Activated CD8-positive, alpha-beta memory T cell treated with anti-CD3 and anti-CD28 coated beads, Interleukin-2, amount 50 U/mL, for 24 hours (primary cell): ENCODE data around the gene PRDM8.
"Not testable (repeated sequence)": the region's sequence is repeated elsewhere in the genome, so short reads cannot be mapped to it uniquely, and the experiment has no call there.

ENCODE experiments used
- DNase-seq: peaks from one replicate; pipeline ENCODE4 v3.0.0-alpha.2; 2020; ENCODE audit errors: extremely low read depth

Gene PRDM8

DNA sequence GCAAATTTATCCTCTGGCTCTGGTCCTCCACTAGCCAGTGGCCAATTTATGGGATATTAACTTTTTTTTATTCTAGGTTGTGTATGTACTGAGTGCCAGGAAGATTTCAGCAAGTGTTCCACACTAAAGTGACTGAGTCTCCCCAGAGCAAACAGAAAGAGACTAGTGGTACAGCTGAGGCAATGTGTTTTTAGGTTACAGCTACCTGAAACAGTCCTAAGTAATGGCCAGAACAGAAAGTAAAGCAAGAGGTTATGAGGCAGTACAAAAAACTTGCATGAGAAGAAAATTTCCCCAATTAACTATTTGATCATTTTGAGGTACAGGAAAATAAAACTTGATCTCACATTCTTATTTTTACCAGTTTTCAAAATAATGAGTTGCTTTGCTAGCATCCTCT, 31.2 kb downstream of the PRDM8 start:
- DNase-seq, result no peak

DNA sequence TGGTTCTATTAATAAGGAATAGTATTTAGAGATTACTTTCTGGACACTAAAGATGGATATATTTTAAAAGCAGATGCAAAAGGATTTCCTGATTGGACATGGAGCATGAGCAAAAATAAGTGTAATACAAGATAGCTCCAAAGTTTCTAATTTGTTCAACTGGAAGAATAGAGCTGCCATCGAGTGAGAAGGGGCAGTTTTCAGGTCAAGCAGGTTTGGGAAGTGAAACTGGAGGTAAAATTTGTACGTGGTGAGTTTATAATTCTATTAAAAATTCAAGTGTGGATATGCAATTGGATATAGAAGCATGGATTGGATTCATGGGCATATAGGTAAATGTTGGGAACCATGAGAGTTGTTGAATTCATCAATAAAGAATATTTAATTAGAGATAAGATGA, 31.8 kb downstream of the PRDM8 start:
- no peak for DNase-seq

DNA sequence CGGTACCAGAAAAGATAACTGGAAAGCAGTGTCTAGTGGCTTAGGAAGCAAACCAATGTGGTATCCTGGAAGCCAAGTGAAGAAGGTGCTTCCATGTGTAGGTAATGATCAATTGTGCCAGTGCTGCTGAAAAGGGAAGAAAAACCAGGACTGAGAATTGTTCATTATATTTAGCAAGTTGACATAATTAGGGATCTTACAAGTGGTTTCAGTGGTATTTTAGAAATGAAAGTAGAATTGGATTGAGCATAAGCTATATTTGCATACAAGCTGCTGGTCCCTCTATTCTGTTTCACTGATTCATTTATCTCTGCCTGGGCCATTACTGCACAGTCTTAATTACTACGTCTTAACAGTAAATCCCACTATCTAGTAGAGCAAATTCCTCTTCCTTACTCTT, 32.3 kb downstream of the PRDM8 start:
- no peak for DNase-seq

DNA sequence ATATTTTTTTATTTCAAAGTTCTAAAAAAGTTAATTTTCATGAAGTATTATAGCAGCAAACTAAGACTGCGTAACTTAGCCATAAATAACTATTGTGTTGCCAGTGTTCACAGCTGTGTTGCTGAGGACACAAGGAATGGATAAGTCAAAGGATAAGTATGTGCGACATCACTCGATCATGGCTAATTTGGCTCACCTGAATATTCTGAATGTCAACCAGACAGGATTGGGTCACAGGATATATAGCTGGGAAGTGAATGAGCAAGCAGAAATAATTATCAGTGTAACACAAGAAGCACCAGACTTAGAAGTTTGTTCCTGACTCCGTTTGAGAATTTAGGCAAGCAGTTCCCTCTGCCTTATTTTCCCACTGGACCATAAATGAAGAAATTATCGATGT, 33.9 kb downstream of the PRDM8 start:
- DNase-seq, result no peak

DNA sequence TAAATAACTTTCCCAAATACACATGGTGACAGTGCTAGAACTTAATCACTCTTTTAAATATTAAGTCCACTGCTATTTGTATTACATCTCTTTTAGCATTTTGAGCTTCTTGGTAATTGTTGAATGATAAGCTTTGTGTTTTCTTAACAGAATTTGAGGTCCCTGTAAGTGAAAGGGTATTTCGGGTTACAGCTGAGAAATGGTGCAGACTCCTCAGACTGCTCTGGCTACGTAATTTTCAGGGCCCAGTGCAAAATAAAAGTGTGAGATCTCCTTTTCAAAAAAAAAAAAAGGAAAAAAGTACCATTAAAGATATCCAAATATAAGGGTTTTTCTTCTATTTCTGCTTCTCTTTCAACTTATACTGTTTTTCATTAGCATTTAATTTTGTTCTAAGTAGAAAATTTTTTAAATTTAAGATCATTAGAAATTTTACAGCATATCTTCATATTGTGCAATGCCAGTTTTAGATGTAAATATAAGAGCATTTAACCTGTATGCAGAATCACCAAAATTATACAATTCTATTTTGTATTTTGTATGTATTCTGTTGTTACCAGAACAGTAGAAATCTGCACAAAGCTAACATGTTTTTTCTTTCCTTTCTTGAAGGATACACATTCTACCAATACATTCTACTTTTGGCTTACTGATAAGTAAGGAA, 35.5 kb downstream of the PRDM8 start:
- DNase-seq, result no peak

DNA sequence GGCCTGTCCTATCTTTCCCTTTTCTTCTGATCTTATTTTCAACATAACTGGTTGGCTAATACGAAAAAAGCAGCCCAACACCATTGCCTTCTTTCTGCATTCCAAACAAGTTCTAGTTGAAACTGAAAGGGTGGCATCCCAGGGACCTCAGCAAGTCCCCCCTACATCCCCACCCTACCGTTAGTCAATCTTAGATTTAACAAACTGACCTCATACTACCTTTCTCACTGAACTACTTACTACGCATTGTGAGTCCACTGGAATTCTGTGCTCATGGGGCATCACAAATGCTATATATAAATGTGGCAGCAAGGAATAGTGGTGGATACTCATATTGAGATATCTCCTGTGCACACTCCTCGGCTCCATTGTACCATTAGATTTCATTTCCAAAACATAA, 36.1 kb downstream of the PRDM8 start:
- no peak for DNase-seq

DNA sequence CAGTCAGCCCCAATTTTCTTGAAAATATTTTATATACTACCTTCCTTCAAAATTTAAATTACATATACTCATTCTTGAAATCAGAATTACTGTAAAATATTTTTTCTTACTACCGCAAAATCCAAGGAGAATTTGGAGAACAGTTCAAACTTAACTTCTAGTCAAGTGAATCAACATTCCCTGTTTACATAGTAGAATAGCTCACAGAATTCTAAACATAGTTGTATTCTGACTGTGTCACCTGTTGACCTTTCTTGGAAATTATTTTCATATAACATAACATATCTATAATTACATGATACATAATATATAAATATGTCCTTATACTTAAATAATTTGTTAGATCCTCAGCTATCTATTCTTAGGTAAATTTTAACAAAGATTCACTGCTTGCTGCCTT, 38.1 kb downstream of the PRDM8 start:
- no peak for DNase-seq

DNA sequence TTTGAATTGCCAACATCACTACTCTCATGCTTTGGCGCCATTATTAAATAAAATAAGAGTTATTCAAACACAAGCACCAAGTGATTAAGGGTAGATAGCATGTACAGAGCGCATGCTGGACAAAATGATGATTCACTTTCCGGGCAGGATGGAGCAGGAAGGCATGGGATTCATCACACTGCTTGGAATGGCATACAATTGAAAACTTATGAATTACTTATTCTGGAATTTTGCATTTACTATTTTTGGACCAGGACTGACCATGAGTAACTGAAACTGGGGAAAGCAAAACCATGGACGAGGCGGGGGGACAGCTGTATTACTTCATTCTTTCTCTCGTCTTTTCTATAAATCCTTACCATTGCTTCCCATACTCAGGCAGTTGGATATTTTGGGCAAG, 40.7 kb downstream of the PRDM8 start:
- DNase-seq, result no peak

DNA sequence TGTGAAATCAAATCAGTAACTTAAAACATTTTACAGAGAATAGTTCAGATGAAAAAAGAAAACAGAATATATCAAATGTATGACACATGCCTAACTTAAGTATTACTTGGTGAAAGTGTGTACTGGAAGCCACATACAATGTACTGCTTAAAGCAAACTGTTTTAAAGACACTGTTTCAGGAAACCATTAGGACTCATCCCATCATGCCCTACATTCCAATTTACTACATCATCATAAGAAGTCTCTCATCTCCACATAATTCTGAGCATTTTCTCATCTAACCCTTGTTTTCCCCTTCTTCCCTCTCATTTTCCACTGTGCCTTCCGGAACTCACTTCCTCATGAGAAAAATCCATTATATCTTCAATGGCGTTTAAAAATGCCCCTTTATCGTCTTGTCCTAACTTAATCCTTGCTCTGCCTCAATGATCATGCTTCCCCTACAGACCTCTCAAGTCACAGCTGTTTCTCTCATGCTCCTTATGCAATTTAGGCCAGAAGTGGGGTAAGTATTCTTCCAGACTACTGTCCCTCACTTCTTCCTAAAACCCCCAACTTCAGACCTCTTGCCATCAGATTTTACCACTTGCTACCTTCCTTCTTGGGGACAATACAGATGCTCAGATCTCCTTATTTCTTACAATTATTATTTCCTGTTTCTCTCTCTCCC, 42.3 kb downstream of the PRDM8 start:
- DNase-seq, result no peak

GRCh38 chr4:80240976-80241375, 43.7 kb downstream of the PRDM8 start:
- no peak for DNase-seq

GRCh38 chr4:80243274-80244018, 46.1 kb downstream of the PRDM8 start:
- DNase-seq, result no peak

GRCh38 chr4:80247484-80247883, 50.2 kb downstream of the PRDM8 start:
- DNase-seq, result not testable (repeated sequence)

- DNase-seq, result no peak
These were observed 51.8 kb downstream of the PRDM8 start for GRCh38 chr4:80249144-80249543.

DNA sequence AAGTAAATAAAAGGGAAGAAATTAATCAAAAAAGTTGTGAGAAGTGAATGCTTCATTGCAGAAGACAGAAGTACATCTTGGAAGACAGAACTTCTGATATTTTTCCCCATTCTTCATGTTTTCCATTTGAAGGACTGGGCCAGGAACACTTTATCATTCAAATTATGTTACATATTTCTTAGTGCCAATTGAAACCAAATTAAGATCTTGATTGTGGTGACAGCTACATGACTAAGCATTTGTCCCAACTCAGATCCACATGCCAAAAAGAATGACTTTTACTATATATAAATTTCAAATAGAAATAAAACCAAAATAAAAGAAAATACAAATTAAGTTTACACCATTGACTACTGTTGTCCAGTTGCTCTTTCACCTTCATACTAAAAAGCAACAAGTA, 55.1 kb downstream of the PRDM8 start:
- DNase-seq, result no peak

GRCh38 chr4:80252953-80253352, 55.6 kb downstream of the PRDM8 start:
- DNase-seq, result no peak

GRCh38 chr4:80253510-80253909, 56.2 kb downstream of the PRDM8 start:
- no peak for DNase-seq
